Liver (tissue), 3 donors: ENCODE measurements around the gene TMEM44.

ENCODE experiments used
- JUND ChIP-seq, 2 donors: IDR thresholded peaks; 2 replicates each; pipeline ENCODE4 v1.6.1; 2016; ENCODE audit warnings: antibody characterized with exemption in 2 of 2
- TF ChIP-seq, protein P1 (sequence below): fragments of 150-350 bp; IDR thresholded peaks from 2 replicates; pipeline ENCODE4 v1.5.1; 2017; ENCODE audit warnings: improper control_type of control experiment, low read depth, low read length; ENCODE audit not compliant: missing input control
- TF ChIP-seq, protein P2 (sequence below): IDR thresholded peaks from 2 replicates; pipeline ENCODE4 v1.6.1; 2016; ENCODE audit warnings: antibody characterized with exemption, mild to moderate bottlenecking
- donor health status: healthy.
- donor health status: healthy.

DNA sequence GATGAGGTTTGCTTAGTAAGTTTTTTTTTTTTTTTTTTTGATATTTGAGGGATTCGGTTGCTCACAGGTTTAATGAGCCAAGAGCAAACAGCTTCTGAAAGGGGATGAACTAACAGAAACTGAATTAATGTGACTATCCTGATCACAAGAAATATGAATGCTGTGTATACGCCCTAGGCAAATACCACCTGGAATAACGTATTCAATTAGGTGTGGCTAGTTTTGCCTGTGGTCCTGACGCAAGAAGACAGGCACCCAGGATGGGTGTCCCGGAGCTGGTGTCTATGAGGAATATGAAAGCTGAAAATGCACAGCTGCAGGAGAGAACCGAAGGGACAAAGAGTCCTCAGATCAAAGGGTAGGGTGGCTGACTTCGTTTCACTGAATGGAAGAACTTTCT lies 24.2 kb upstream of the TMEM44 start:
- TF ChIP-seq JUND (IDR thresholded peaks at IDR 0.05), result no peak
- TF ChIP-seq, protein P1, sequence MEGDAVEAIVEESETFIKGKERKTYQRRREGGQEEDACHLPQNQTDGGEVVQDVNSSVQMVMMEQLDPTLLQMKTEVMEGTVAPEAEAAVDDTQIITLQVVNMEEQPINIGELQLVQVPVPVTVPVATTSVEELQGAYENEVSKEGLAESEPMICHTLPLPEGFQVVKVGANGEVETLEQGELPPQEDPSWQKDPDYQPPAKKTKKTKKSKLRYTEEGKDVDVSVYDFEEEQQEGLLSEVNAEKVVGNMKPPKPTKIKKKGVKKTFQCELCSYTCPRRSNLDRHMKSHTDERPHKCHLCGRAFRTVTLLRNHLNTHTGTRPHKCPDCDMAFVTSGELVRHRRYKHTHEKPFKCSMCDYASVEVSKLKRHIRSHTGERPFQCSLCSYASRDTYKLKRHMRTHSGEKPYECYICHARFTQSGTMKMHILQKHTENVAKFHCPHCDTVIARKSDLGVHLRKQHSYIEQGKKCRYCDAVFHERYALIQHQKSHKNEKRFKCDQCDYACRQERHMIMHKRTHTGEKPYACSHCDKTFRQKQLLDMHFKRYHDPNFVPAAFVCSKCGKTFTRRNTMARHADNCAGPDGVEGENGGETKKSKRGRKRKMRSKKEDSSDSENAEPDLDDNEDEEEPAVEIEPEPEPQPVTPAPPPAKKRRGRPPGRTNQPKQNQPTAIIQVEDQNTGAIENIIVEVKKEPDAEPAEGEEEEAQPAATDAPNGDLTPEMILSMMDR, result no peak
- TF ChIP-seq, protein P2, sequence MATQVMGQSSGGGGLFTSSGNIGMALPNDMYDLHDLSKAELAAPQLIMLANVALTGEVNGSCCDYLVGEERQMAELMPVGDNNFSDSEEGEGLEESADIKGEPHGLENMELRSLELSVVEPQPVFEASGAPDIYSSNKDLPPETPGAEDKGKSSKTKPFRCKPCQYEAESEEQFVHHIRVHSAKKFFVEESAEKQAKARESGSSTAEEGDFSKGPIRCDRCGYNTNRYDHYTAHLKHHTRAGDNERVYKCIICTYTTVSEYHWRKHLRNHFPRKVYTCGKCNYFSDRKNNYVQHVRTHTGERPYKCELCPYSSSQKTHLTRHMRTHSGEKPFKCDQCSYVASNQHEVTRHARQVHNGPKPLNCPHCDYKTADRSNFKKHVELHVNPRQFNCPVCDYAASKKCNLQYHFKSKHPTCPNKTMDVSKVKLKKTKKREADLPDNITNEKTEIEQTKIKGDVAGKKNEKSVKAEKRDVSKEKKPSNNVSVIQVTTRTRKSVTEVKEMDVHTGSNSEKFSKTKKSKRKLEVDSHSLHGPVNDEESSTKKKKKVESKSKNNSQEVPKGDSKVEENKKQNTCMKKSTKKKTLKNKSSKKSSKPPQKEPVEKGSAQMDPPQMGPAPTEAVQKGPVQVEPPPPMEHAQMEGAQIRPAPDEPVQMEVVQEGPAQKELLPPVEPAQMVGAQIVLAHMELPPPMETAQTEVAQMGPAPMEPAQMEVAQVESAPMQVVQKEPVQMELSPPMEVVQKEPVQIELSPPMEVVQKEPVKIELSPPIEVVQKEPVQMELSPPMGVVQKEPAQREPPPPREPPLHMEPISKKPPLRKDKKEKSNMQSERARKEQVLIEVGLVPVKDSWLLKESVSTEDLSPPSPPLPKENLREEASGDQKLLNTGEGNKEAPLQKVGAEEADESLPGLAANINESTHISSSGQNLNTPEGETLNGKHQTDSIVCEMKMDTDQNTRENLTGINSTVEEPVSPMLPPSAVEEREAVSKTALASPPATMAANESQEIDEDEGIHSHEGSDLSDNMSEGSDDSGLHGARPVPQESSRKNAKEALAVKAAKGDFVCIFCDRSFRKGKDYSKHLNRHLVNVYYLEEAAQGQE, result no peak
